Mesendoderm (in vitro differentiated cells): Measurements from ENCODE around the gene SLC25A13.
"Not testable (repeated sequence)": the region's sequence is repeated elsewhere in the genome, so short reads cannot be mapped to it uniquely, and the experiment has no call there.

Experiments
- DNase-seq: peaks from one replicate; pipeline ENCODE4 v3.0.0; 2013
- H2AK5ac ChIP-seq: 2 replicates; pipeline ENCODE4 v1.6.1; 2013; ENCODE audit warnings: low read length, inconsistent platforms
- H2BK120ac ChIP-seq: 2 replicates; pipeline ENCODE4 v1.6.1; 2013; ENCODE audit warnings: low read depth, mild to moderate bottlenecking, low read length, moderate library complexity, mixed read lengths
- H2BK15ac ChIP-seq: replicated peaks from 2 replicates; pipeline ENCODE4 v1.6.1; 2013; ENCODE audit warnings: low read depth, mild to moderate bottlenecking, moderate library complexity
- H2BK5ac ChIP-seq: 2 replicates; pipeline ENCODE4 v1.6.1; 2013; ENCODE audit warnings: low read length, inconsistent platforms
- H3K18ac ChIP-seq: 2 replicates; pipeline ENCODE4 v1.6.1; 2013; ENCODE audit warnings: mild to moderate bottlenecking, low read length, mixed read lengths
- H3K23ac ChIP-seq: one replicate; pipeline ENCODE4 v1.6.1; 2013; ENCODE audit warnings: low read length
- H3K27ac ChIP-seq: 2 replicates; pipeline ENCODE4 v1.5.1; 2013; ENCODE audit warnings: low read depth, mild to moderate bottlenecking, inconsistent platforms, low read length, moderate library complexity
- H3K27me3 ChIP-seq: 2 replicates; pipeline ENCODE4 v1.6.1; 2013; ENCODE audit warnings: low read length, control low read depth, mild to moderate bottlenecking, inconsistent platforms; ENCODE audit not compliant: insufficient read depth, poor library complexity
- H3K36me3 ChIP-seq: 2 replicates; pipeline ENCODE4 v1.6.1; 2013; ENCODE audit warnings: low read length, inconsistent platforms; ENCODE audit not compliant: control insufficient read depth, insufficient read depth
- H3K4ac ChIP-seq: one replicate; pipeline ENCODE4 v1.6.1; 2013; ENCODE audit warnings: low read depth, mild to moderate bottlenecking, low read length, moderate library complexity
- H3K4me1 ChIP-seq: 2 replicates; pipeline ENCODE4 v1.6.1; 2013; ENCODE audit warnings: low read depth, low read length, inconsistent platforms; ENCODE audit not compliant: control insufficient read depth
- H3K4me2 ChIP-seq: 2 replicates; pipeline ENCODE4 v1.6.1; 2013; ENCODE audit warnings: low read length
- H3K4me3 ChIP-seq: 2 replicates; pipeline ENCODE4 v1.5.1; 2013; ENCODE audit warnings: mild to moderate bottlenecking, low read length
- H3K56ac ChIP-seq: one replicate; pipeline ENCODE4 v1.6.1; 2013; ENCODE audit warnings: low read length
- H3K79me1 ChIP-seq: 2 replicates; pipeline ENCODE4 v1.6.1; 2013; ENCODE audit warnings: low read length, inconsistent platforms
- H3K79me2 ChIP-seq: 2 replicates; pipeline ENCODE4 v1.6.1; 2013; ENCODE audit warnings: mild to moderate bottlenecking, low read length; ENCODE audit not compliant: control insufficient read depth, insufficient read depth
- H3K9ac ChIP-seq: 2 replicates; pipeline ENCODE4 v1.6.1; 2013; ENCODE audit warnings: low read length, inconsistent platforms
- H4K5ac ChIP-seq: one replicate; pipeline ENCODE4 v1.6.1; 2013; ENCODE audit warnings: low read length
- H4K8ac ChIP-seq: one replicate; pipeline ENCODE4 v1.6.1; 2013; ENCODE audit warnings: low read depth, mild to moderate bottlenecking, control low read depth, low read length, moderate library complexity
- WGBS: extraction: QIAGEN DNeasy Blood & Tissue Kit; methylation state at CpG from one replicate; pipeline ENCODE4 v1.1.7; 2013; ENCODE audit warnings: low lambda C conversion rate, missing lambda C conversion rate; ENCODE audit not compliant: insufficient coverage; ENCODE audit errors: extremely low coverage; 5-methylcytosine and 5-hydroxymethylcytosine counted together

SLC25A13 gene

DNA sequence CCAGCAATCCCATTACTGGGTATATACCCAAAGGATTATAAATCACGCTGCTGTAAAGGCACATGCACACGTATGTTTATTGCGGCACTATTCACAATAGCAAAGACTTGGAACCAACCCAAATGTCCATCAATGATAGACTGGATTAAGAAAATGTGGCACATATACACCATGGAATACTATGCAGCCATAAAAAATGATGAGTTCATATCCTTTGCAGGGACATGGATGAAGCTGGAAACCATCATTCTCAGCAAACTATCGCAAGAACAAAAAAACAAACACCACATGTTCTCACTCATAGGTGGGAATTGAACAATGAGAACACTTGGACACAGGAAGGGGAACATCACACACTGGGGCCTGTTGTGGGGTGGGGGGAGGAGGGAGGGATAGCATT, 28.0 kb downstream of the SLC25A13 start:
- WGBS: no CpG with 5 or more reads among the region's 4 CpGs
- not testable (repeated sequence) for H4K8ac ChIP-seq

DNA sequence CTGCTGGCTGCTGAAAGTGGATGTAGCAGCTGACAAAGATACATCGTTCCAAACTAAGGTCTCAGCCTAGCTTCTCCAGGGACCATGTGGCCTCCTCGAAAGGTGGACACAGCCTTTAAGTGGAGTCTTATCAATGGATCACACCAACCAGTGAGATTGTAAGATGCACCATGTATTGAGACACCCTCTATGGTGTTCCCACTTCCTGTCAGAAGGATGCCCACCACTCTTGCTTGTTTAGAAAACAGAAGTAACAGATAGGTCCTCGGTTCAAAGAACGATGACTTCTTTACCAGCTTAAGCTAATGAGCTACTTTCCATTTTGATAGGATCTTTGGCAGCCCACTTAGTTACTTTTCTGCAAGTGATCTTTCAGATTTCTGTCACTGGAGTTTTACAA, 34.3 kb downstream of the SLC25A13 start:
- Histone ChIP-seq H3K23ac (no peak overlapping the region), H3K36me3 (no peaks in the 10 kb centered on the region), H2BK15ac (no peak overlapping the region), H3K79me1 (peaks cover 17% of the 10 kb centered on the region), H3K18ac (no peak overlapping the region), H2BK5ac (no peak overlapping the region), H2BK120ac (no peak overlapping the region), H2AK5ac (no peak overlapping the region), H3K4me1 (peaks cover 6% of the 10 kb centered on the region), H4K5ac (no peak overlapping the region), H3K27ac (no peak overlapping the region), H3K4me3 (no peak overlapping the region), H3K56ac (no peak overlapping the region), H3K9ac (no peak overlapping the region), H3K4me2 (no peak overlapping the region), H3K4ac (no peak overlapping the region), H3K79me2 (peaks cover 11% of the 10 kb centered on the region), H4K8ac (no peak overlapping the region), H3K27me3 (no peaks in the 10 kb centered on the region)
- no peak for DNase-seq
- no CpG with 5 or more reads among the region's 4 CpGs for WGBS

More for the DNA sequence above, 28.0 kb downstream of the SLC25A13 start:
- not testable (repeated sequence) for H3K4me2 ChIP-seq, H3K9ac ChIP-seq, DNase-seq, H2AK5ac ChIP-seq, H3K4ac ChIP-seq, H3K56ac ChIP-seq, H4K5ac ChIP-seq, H2BK15ac ChIP-seq, H3K27ac ChIP-seq, H3K79me2 ChIP-seq, H2BK5ac ChIP-seq, H3K18ac ChIP-seq, H3K4me3 ChIP-seq, H3K36me3 ChIP-seq, H3K4me1 ChIP-seq, H2BK120ac ChIP-seq, H3K27me3 ChIP-seq, H3K79me1 ChIP-seq, H3K23ac ChIP-seq

DNA sequence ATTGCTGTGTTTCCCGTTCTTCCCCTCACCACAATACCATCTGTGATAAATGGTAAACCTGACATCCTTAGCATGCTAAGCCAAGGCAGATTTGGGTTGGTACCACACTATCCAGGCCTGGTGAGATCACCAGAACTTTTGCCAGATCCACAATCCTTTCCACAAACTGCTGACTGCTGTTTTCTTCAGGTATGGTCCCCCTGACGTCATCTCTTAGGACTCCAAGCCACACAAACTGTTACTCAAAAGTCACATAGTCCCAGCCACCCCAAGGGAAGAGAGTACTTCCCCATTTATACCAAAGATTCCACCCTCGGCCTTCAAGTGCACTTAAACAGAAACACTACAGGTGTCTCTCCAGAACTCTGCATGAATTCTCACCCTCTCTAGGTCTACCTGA, 34.8 kb downstream of the SLC25A13 start:
- H4K5ac ChIP-seq: no peak overlapping the region
- H3K79me2 ChIP-seq: peaks cover 11% of the 10 kb centered on the region
- no peak overlapping the region for H3K9ac ChIP-seq
- H3K79me1 ChIP-seq: peaks cover 19% of the 10 kb centered on the region
- H3K23ac ChIP-seq: no peak overlapping the region
- no peak overlapping the region for H3K4me3 ChIP-seq
- no peak overlapping the region for H3K56ac ChIP-seq
- no peak overlapping the region for H2BK5ac ChIP-seq
- no peaks in the 10 kb centered on the region for H3K27me3 ChIP-seq
- H4K8ac ChIP-seq: no peak overlapping the region
- H3K36me3 ChIP-seq: no peaks in the 10 kb centered on the region
- H2BK15ac ChIP-seq: no peak overlapping the region
- no peak overlapping the region for H3K4ac ChIP-seq
- no peak overlapping the region for H3K4me2 ChIP-seq
- WGBS: no CpG with 5 or more reads among the region's 3 CpGs
- H3K18ac ChIP-seq: no peak overlapping the region
- H2AK5ac ChIP-seq: no peak overlapping the region
- no peak overlapping the region for H3K27ac ChIP-seq
- DNase-seq: no peak
- H2BK120ac ChIP-seq: no peak overlapping the region
- H3K4me1 ChIP-seq: peaks cover 6% of the 10 kb centered on the region

DNA sequence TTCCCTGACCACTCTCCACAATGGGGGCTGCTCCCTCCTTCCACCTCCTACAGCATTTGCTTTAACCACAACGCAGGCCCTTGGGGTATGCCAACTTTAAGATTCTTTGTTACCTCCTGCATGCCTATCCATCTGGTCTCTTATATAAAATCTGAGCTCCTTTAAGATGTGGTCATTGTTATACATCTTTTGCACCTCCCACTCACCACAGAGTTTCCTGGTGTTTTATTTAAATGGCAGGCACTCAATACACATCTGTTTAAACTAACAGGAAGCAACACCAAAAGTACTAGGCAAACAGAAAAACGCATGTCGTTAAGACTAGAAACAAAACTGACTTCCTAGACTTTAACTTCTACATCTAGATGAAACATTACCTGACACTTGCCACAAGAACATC, 36.3 kb downstream of the SLC25A13 start:
- Histone ChIP-seq H2AK5ac (no peak overlapping the region), H3K4me2 (no peak overlapping the region), H3K79me2 (peaks cover 11% of the 10 kb centered on the region), H3K4me1 (peaks cover 6% of the 10 kb centered on the region), H2BK120ac (no peak overlapping the region), H3K27me3 (no peaks in the 10 kb centered on the region), H3K4me3 (no peak overlapping the region), H3K4ac (no peak overlapping the region), H3K36me3 (no peaks in the 10 kb centered on the region), H4K5ac (no peak overlapping the region), H3K23ac (no peak overlapping the region), H2BK15ac (no peak overlapping the region), H2BK5ac (no peak overlapping the region), H3K27ac (no peak overlapping the region), H4K8ac (no peak overlapping the region), H3K18ac (no peak overlapping the region), H3K79me1 (peaks cover 19% of the 10 kb centered on the region), H3K56ac (no peak overlapping the region), H3K9ac (no peak overlapping the region)
- DNase-seq: no peak
- no CpG with 5 or more reads among the region's 3 CpGs for WGBS

DNA sequence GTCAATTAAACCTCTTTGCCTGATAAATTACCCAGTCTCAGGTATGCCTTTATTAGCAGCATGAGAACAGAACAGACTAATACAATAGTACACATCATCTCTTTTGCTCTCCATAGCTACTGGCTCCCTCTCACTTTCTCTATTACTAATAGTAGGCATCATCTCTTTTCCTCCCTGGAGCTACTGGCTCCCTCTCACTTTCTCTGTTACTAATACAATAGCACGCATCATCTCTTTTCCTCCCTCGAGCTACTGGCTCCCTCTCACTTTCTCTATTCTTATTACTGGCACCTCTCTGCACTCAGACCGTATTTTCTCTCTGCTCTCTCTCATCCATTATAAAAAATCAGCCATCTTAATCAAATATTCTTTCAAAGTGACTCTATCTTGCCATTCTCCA, 37.1 kb downstream of the SLC25A13 start:
- WGBS: no CpG with 5 or more reads among the region's 3 CpGs
- no peak overlapping the region for H3K56ac ChIP-seq
- no peak for DNase-seq

DNA sequence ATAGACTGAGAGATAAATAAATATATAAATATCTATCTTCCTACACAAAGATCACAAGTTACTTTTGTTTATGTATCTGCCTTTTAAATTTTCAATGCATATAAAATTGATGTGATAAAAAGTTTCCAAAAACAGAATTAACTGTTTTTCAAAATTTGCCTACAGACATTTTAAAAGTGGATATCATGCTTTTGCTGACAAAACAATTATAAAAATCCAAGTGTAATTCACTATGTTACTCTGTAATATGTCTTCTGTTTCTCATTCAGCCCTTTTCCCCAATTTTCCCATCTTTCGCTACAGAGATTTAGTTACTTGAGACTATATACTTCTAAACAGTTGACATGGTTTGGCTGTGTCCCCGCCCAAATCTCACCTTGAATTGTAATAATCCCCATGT, 37.7 kb downstream of the SLC25A13 start:
- no peak overlapping the region for H3K9ac ChIP-seq
- H2BK5ac ChIP-seq: no peak overlapping the region
- H3K79me1 ChIP-seq: peaks cover 22% of the 10 kb centered on the region
- no peak overlapping the region for H3K4me2 ChIP-seq
- H3K4ac ChIP-seq: no peak overlapping the region
- H2BK120ac ChIP-seq: no peak overlapping the region
- peaks cover 11% of the 10 kb centered on the region for H3K79me2 ChIP-seq
- no peak overlapping the region for H4K8ac ChIP-seq
- H3K36me3 ChIP-seq: no peaks in the 10 kb centered on the region
- no peak overlapping the region for H2AK5ac ChIP-seq
- no peak overlapping the region for H3K56ac ChIP-seq
- H3K27ac ChIP-seq: no peak overlapping the region
- no peak for DNase-seq
- no peak overlapping the region for H3K23ac ChIP-seq
- H3K4me3 ChIP-seq: no peak overlapping the region
- peaks cover 6% of the 10 kb centered on the region for H3K4me1 ChIP-seq
- no peak overlapping the region for H3K18ac ChIP-seq
- H2BK15ac ChIP-seq: no peak overlapping the region
- WGBS: no CpG with 5 or more reads among the region's 2 CpGs
- no peak overlapping the region for H4K5ac ChIP-seq
- no peaks in the 10 kb centered on the region for H3K27me3 ChIP-seq

More for the DNA sequence above, 37.1 kb downstream of the SLC25A13 start:
- H3K79me2 ChIP-seq: peaks cover 11% of the 10 kb centered on the region
- no peak overlapping the region for H2BK5ac ChIP-seq
- peaks cover 21% of the 10 kb centered on the region for H3K79me1 ChIP-seq
- no peak overlapping the region for H3K4me2 ChIP-seq
- no peaks in the 10 kb centered on the region for H3K27me3 ChIP-seq
- no peak overlapping the region for H3K23ac ChIP-seq
- no peak overlapping the region for H3K4ac ChIP-seq
- H3K9ac ChIP-seq: no peak overlapping the region
- H2BK15ac ChIP-seq: no peak overlapping the region
- no peak overlapping the region for H3K27ac ChIP-seq
- H3K36me3 ChIP-seq: no peaks in the 10 kb centered on the region
- no peak overlapping the region for H3K4me3 ChIP-seq
- no peak overlapping the region for H4K8ac ChIP-seq
- H2BK120ac ChIP-seq: no peak overlapping the region
- no peak overlapping the region for H3K18ac ChIP-seq
- peaks cover 6% of the 10 kb centered on the region for H3K4me1 ChIP-seq
- no peak overlapping the region for H2AK5ac ChIP-seq
- H4K5ac ChIP-seq: no peak overlapping the region
